Gastroesophageal sphincter (tissue), 4 donors: Measurements from ENCODE around the gene AKAP8L. TPM values are rescaled to one million over a fixed set of nuclear protein-coding genes. Genes with fewer than 3 reads are reported as not detected.
"Not testable (repeated sequence)": the region's sequence is repeated elsewhere in the genome, so short reads cannot be mapped to it uniquely, and the experiment has no call there.

ENCODE experiments used
- ATAC-seq: fragments of 150-250 bp; one replicate; pipeline ENCODE4 v1.9.1; 2016; ENCODE audit warnings: mild to moderate bottlenecking, moderate library complexity
- H3K27ac ChIP-seq, 4 donors: fragments of 200-600 bp; sonication (generic) in 3 of 4; 1 replicate in 3 of 4; 2 replicates in 1 of 4; pipeline ENCODE4 v1.5.1; 2016 to 2019
- H3K27me3 ChIP-seq: fragments of 200-600 bp; sonication (generic); one replicate; pipeline ENCODE4 v1.5.1; 2019
- H3K36me3 ChIP-seq, 2 donors: fragments of 200-600 bp; sonication (generic); one replicate each; pipeline ENCODE4 v1.5.1; 2019; ENCODE audit warnings: control low read depth in 1 of 2
- H3K4me1 ChIP-seq, 3 donors: fragments of 200-600 bp; sonication (generic); 1 replicate in 2 of 3; 2 replicates in 1 of 3; pipeline ENCODE4 v1.5.1; 2016 to 2019; ENCODE audit warnings: control low read depth in 2 of 3
- H3K4me3 ChIP-seq, 2 donors: fragments of 200-600 bp; sonication (generic); one replicate each; pipeline ENCODE4 v1.5.1; 2019; ENCODE audit warnings: mild to moderate bottlenecking in 1 of 2, moderate library complexity in 1 of 2
- H3K9me3 ChIP-seq, 3 donors: fragments of 200-600 bp; sonication (generic); one replicate each; pipeline ENCODE4 v1.5.1; 2017 to 2019; ENCODE audit warnings: control low read depth in 2 of 3
- EP300 ChIP-seq: sonication (generic); formaldehyde crosslinking; IDR thresholded peaks from one replicate; pipeline ENCODE4 v1.6.1; 2017; ENCODE audit warnings: antibody characterized with exemption, mild to moderate bottlenecking
- POLR2A ChIP-seq, 2 donors: fragments of 450-650 bp; IDR thresholded peaks; one replicate each; pipeline ENCODE4 v1.6.1; 2017; ENCODE audit warnings: antibody characterized with exemption in 2 of 2, mild to moderate bottlenecking in 2 of 2, moderate library complexity in 1 of 2
- POLR2AphosphoS5 ChIP-seq: sonication (generic); formaldehyde crosslinking; IDR thresholded peaks from one replicate; pipeline ENCODE4 v1.6.1; 2017; ENCODE audit warnings: antibody characterized with exemption
- WGBS, 2 donors: methylation state at CpG; one replicate each; pipeline ENCODE4 v1.1.5; 2018; ENCODE audit warnings: low coverage in 1 of 2; 5-methylcytosine and 5-hydroxymethylcytosine counted together
- total RNA-seq, 4 donors: library from RNA; depleted of rRNA; stranded (reverse); fragments of >200 nt; gene quantifications; one replicate each; pipeline ENCODE4 v1.1.0, GENCODE V29; 2016
- TF ChIP-seq, protein P1 (sequence below), 4 experiments: fragments of 200-600 bp in 2 of 4; fragments of 450-650 bp in 2 of 4; sonication (generic) in 1 of 4; IDR thresholded peaks; one replicate each; pipeline ENCODE4 v1.5.1; 2017 to 2019; ENCODE audit warnings: antibody characterized with exemption in 4 of 4, mild to moderate bottlenecking in 2 of 4, moderate library complexity in 2 of 4

Gene AKAP8L
- total RNA-seq, 4 donors from 2014 or later = 61.3 to 102 (median 70.1) TPM

DNA sequence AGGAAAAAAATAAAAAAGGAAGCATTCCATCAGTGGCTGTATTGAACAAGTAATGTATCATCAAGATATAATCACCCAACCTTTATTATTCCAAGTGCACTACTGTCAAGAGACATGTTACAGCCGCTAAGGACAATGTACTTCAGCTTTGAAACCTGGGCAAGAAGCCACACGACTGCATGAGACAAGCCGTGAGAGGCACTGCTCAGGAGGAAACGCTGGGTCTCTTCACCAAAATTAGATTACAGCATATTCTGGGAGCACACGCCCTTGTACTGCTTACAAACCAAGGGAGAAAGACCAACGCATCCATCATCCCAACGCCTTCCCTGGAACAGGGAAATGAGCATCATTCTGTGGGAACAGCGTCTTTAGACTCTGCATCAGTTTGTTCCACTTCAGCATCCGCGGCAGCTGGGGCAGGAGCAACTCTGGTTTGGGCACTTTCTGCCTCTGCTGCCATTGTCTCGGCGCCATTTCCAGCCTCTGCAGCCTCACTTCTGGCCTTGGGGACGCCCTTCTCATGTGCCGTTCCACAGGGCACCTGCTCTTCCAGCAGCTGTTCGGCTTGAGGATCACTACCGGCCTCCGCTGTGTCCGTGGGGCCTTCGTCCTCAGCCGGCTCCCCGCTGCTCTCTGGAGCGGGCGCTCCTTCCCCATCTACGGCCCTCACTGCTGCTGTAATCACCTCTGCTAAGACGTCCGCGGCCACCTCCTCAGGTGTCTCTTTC is 64.1 kb downstream of the AKAP8L start:
- H3K9me3 ChIP-seq = no peaks in the 10 kb centered on the region
- peaks cover 0 to 78% of the 10 kb centered on the region in 2 donors for H3K36me3 ChIP-seq
- ATAC-seq = no peak
- 17 to 54% methylated on average over 7 to 12 of the region's 27 CpGs for WGBS, 2 donors
- H3K27me3 ChIP-seq = no peaks in the 10 kb centered on the region
- no peaks in the 10 kb centered on the region for H3K4me1 ChIP-seq
- H3K27ac ChIP-seq = no peak overlapping the region
- TF ChIP-seq EP300 (no peak), POLR2AphosphoS5 (no peak), POLR2A (IDR thresholded peaks at IDR 0.05) (no peak)
- TF ChIP-seq, protein P1, sequence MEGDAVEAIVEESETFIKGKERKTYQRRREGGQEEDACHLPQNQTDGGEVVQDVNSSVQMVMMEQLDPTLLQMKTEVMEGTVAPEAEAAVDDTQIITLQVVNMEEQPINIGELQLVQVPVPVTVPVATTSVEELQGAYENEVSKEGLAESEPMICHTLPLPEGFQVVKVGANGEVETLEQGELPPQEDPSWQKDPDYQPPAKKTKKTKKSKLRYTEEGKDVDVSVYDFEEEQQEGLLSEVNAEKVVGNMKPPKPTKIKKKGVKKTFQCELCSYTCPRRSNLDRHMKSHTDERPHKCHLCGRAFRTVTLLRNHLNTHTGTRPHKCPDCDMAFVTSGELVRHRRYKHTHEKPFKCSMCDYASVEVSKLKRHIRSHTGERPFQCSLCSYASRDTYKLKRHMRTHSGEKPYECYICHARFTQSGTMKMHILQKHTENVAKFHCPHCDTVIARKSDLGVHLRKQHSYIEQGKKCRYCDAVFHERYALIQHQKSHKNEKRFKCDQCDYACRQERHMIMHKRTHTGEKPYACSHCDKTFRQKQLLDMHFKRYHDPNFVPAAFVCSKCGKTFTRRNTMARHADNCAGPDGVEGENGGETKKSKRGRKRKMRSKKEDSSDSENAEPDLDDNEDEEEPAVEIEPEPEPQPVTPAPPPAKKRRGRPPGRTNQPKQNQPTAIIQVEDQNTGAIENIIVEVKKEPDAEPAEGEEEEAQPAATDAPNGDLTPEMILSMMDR (IDR thresholded peaks at IDR 0.05) = no peak
- H3K4me3 ChIP-seq = no peak overlapping the region

DNA sequence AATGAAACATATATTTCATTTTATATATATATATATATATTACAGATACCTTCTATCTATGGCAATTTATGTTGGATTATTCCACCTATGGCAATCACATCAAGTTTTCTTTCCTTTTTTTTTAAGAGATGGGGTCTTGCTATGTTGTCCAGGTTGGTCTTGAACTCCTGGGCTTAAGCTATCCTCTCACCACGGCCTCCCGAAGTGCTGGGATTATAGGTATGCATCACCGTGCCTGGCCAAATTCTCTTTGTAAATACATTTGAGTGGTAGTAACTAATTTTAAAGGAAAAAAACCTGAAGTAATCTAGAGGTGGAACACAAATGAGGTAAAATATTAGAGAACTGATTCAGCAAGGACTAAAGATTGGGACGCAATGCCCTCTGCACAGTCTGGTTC is 64.9 kb downstream of the AKAP8L start:
- Histone ChIP-seq H3K9me3 (no peaks in the 10 kb centered on the region), H3K4me3 (no peak overlapping the region), H3K36me3 (peaks cover 0 to 70% of the 10 kb centered on the region in 2 donors), H3K27me3 (no peaks in the 10 kb centered on the region), H3K4me1 (no peaks in the 10 kb centered on the region), H3K27ac (no peak overlapping the region)
- no peak for ATAC-seq
- WGBS, 2 donors = 33 to 64% methylated on average over 1 to 4 of the region's 4 CpGs
- TF ChIP-seq POLR2A (IDR thresholded peaks at IDR 0.05) (no peak), POLR2AphosphoS5 (no peak), EP300 (no peak)
- TF ChIP-seq, protein P1 (IDR thresholded peaks at IDR 0.05) = no peak

DNA sequence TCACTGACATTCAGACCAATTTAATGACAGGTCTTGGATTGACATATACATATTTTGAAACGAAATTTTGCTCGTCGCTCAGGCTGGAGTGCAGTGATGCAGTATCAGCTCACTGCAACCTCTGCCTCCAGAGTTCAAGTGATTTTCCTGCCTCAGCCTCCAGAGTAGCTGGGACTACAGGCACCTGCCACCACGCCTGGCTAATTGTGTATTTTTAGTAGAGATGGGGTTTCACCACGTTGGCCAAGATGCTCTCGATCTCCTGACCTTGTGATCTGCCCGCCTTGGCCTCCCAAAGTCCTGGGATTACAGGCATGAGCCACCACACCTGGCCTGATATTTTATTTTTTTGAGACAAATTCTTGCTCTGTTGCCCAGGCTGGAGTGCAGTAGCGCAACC is 66.3 kb downstream of the AKAP8L start:
- H3K27ac ChIP-seq, H3K9me3 ChIP-seq, H3K4me1 ChIP-seq, H3K27me3 ChIP-seq, H3K4me3 ChIP-seq, ATAC-seq: not testable (repeated sequence)
- peaks cover 0 to 58% of the 10 kb centered on the region in 2 donors for H3K36me3 ChIP-seq
- 94 to 98% methylated on average over 3 to 8 of the region's 8 CpGs for WGBS, 2 donors

DNA sequence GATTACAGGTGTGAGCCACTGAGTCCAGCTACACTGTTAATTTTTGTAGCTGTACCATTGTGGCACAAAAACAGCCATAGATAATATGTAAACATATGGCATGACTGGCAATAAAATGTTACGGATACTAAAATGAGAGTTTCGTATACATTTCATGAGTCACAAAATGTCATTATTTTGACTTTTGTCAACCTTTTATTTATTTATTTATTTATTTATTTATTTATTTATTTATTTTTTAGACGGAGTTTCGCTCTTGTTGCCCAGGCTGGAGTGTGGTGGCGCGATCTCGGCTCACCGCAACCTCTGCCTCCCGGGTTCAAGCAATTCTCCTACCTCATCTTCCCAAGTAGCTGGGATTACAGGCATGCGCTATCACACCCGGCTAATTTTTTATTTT is 77.5 kb downstream of the AKAP8L start:
- H3K27me3 ChIP-seq, ATAC-seq, H3K27ac ChIP-seq, H3K9me3 ChIP-seq, H3K4me3 ChIP-seq, H3K4me1 ChIP-seq: not testable (repeated sequence)
- H3K36me3 ChIP-seq = peaks cover 0 to 26% of the 10 kb centered on the region in 2 donors
- 96% methylated on average over 11 of the region's 11 CpGs for WGBS, 2 donors

DNA sequence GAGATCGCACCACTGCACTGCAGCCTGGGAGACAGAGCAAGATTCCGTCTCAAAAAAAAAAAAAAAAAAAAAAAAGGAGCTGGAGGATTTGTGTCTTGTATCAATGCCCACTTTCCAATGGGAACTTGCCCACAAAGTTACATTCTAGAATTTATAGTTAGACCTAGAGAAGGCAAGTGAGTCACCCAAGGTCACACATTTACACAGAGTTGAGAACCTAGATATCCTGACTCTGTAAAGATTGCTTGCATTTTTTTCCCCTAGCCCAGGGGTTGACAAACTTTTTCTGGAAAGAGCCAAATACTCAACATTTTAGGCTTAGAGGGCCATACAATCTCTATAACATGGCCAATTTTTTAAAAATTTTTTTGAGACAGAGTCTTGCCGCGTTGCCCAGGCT is 78.7 kb downstream of the AKAP8L start:
- H3K27ac ChIP-seq = no peak overlapping the region
- no peak for TF ChIP-seq POLR2A (IDR thresholded peaks at IDR 0.05)
- TF ChIP-seq POLR2AphosphoS5 = no peak
- no peak for TF ChIP-seq EP300
- TF ChIP-seq, protein P1 (IDR thresholded peaks at IDR 0.05) = no peak
- H3K4me3 ChIP-seq = no peak overlapping the region
- peaks cover 0 to 14% of the 10 kb centered on the region in 2 donors for H3K36me3 ChIP-seq
- ATAC-seq = no peak
- no peaks in the 10 kb centered on the region for H3K4me1 ChIP-seq
- WGBS, 2 donors = 60 to 95% methylated on average over 1 to 3 of the region's 4 CpGs
- no peaks in the 10 kb centered on the region for H3K27me3 ChIP-seq
- no peaks in the 10 kb centered on the region for H3K9me3 ChIP-seq

DNA sequence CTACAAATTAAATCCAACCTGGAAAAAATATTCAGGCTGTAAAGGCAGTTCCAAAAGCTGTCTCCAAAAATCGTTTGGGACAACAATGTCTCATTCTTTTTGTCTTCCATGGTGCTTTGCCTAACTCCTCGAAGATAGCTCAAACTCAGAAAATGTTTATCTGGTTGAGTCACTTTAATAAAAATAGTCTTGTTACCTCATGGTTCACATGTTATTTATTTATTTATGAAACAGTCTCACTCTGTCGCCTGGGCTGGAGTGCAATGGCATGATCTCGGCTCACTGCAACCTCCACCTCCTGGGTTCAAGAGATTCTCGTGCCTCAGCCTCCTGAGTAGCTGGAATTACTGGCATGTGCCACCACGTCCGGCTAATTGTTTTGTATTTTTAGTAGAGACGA is 81.6 kb downstream of the AKAP8L start:
- Histone ChIP-seq H3K27me3 (no peaks in the 10 kb centered on the region), H3K4me1 (peaks cover 0 to 17% (median 5%) of the 10 kb centered on the region in 3 donors), H3K27ac (no peak overlapping the region), H3K36me3 (no peaks in the 10 kb centered on the region), H3K4me3 (no peak overlapping the region), H3K9me3 (no peaks in the 10 kb centered on the region)
- no peak for ATAC-seq
- WGBS, 2 donors = 38 to 45% methylated on average over 5 to 8 of the region's 8 CpGs
- TF ChIP-seq, protein P1 (IDR thresholded peaks at IDR 0.05) = no peak
- TF ChIP-seq POLR2A (IDR thresholded peaks at IDR 0.05) (no peak), POLR2AphosphoS5 (peak; percentile 7), EP300 (no peak)

DNA sequence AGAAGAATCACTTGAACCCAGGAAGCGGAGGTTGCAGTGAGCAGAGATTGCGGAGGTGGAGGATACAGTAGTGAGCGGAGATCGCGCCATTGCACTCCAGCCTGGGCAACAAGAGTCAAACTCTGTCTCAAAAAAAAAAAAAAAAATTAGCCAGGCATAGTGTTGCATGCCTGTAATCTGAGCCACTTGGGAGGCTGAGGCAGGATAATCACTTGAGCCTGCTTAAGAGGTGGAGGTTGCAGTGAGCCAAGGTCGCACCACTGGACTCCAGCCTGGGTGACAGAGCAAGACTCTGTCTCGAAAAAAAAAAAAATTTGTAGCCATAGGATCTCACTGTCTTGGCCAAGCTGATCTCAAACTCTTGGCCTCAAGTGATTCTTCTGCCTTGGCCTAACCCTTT is 82.8 kb downstream of the AKAP8L start:
- H3K36me3 ChIP-seq, H3K27ac ChIP-seq, H3K4me3 ChIP-seq, ATAC-seq, H3K9me3 ChIP-seq, H3K27me3 ChIP-seq: not testable (repeated sequence)
- WGBS, 2 donors = 78 to 83% methylated on average over 2 to 7 of the region's 7 CpGs
- peaks cover 0 to 19% (median 5%) of the 10 kb centered on the region in 3 donors for H3K4me1 ChIP-seq
